ENCODE results near the gene ABCA10. TPM values are rescaled to one million over a fixed set of nuclear protein-coding genes. Genes with fewer than 3 reads are reported as not detected.
A peak's percentile ranks its signal among the peaks of the same experiment; 100 is the strongest.

Gene ABCA10
- total and polyA plus RNA-seq, 2 of the 13 experiments (the other 11 are each of a cell fraction or from before 2014, with no cell fraction given), result 0.02 to 0.08 TPM

DNA sequence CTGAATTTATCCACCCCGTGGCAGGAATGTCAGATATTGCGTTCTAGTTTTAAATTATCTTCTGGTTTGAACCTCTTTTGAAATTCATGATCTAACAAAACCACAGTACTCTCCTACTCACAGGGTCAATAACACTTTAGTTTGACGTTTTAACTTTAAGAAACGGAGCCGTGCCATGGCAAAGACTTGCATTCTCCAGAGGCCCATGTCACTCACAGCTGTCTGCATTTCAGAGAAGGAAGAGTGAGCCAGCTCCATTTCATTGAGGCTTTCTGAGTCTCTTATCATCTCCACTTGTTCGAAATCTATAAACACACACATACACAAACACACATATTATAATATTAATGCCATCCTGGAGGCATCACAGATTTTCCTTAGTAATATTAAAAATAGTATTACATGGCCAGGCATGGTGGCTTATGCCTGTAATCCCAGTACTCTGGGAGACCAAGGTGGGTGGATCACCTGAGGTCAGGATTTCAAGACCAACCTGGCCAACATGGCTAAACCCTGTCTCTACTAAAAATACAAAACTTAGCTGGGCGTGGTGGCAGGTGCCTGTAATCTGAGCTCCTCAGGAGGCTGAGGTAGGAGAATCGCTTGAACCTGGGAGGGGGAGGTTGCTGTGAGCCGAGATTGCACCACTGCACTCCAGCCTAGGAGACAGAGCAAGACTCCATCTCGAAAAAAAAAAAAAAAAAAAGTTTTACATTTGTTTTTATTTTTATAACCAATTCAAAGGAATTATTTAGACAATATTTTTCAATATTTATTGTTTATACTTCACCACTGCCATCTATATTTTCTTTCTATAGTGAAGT is 122.5 kb downstream of the ABCA10 start (continued):
- TF ChIP-seq MXD4 (CRISPR knock-in tag; IDR thresholded peaks at IDR 0.05), result no peak

DNA sequence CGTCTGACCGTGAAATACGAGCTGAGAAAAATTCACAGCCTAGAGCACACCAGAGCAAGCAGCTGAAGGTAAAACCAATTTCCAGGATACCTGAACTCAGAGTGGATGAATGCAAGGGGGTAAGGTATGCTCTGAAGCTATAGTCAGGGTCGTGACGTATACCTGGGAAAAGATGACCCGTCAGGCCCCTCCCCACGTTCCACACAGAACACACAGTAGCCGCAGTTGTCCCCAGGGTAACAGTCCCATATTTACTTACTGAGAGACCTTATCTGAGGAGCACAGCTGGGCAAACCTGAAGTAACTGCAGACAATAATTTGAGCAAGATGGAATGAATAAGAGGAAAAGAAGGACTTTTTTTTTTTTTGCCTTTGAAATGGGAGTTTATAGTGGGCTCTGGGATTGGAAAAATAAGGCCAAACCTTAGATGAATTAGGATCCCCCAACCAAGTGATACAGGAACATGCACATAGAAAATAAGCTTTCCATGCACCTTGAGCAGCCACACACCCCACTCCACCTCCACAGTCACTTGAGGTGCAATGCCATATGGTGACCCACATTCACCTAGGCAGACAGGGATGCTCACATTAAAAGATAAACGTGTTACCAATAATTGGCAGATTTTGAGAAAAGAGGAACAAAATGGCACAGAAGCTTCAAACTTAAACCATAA is 124.9 kb downstream of the ABCA10 start:
- H3K27ac ChIP-seq (ENCODE audit: extremely low read length, insufficient read depth, low read length), result no peak overlapping the region
- BruUV-seq (replicated peaks), result no TSS peak

More for the DNA sequence above, 124.9 kb downstream of the ABCA10 start:
- CTCF ChIA-PET (ENCODE audit: low intra/inter-chr PET ratio, low total read pairs), result no interaction called here
- Histone ChIP-seq H3K27me3 (ENCODE audit: control insufficient read depth in 1 of 2, insufficient read depth in 2 of 2, low read length in 2 of 2) (no peaks in the 10 kb centered on the region), H3K36me3 (replicated peaks in 1 of 2; ENCODE audit: control insufficient read depth in 1 of 2, insufficient read depth in 2 of 2, low read length in 2 of 2) (no peaks in the 10 kb centered on the region), H3K4me3 (replicated peaks in 1 of 3; ENCODE audit: insufficient read depth in 1 of 3, low read depth in 2 of 3, low read length in 3 of 3) (no peak overlapping the region), H2AFZ (ENCODE audit: low read length) (no peak overlapping the region), H3K9me3 (ENCODE audit: low read length) (no peaks in the 10 kb centered on the region), H3K9ac (ENCODE audit: insufficient read depth, low read depth, low read length) (no peak overlapping the region), H3K79me2 (ENCODE audit: insufficient read depth, low read length) (no peaks in the 10 kb centered on the region), H4K20me1 (ENCODE audit: insufficient read depth, low read length) (no peaks in the 10 kb centered on the region), H3K4me2 (ENCODE audit: low read depth, low read length) (peak overlapping the region; percentile 42), H3K4me1 (ENCODE audit: insufficient read depth, low read length) (peaks cover 10% of the 10 kb centered on the region)
- no peak for TF ChIP-seq HNRNPLL (IDR thresholded peaks at IDR 0.05; ENCODE audit: low read depth, low read length, poor library complexity, severe bottlenecking)
- TF ChIP-seq CREB1 (IDR thresholded peaks at IDR 0.05), result peak; percentile 73
- TF ChIP-seq CREB1 (CRISPR knock-in tag; IDR thresholded peaks at IDR 0.05), result no peak
- peak; percentile 43; the same call in 1 of the 2 replicates for TF ChIP-seq ZMYM4 (CRISPR knock-in tag; IDR thresholded peaks at IDR 0.05)
- peak; percentile 93 for TF ChIP-seq ZNF317 (CRISPR knock-in tag; IDR thresholded peaks at IDR 0.05)
- 0 out of 2 replicates have a peak, but pooled peaks have one; percentile 13 for TF ChIP-seq SALL1 (CRISPR knock-in tag; IDR thresholded peaks at IDR 0.05)
- no peak for TF ChIP-seq FOXA1 (IDR thresholded peaks at IDR 0.05)
- peak; percentile 70 for TF ChIP-seq FOXA1 (CRISPR knock-in tag; IDR thresholded peaks at IDR 0.05)
- peak; percentile 69; the same call in 1 of the 2 replicates for TF ChIP-seq FOXA3 (CRISPR knock-in tag; IDR thresholded peaks at IDR 0.05)
- TF ChIP-seq ZBTB7B (CRISPR knock-in tag; IDR thresholded peaks at IDR 0.05), result no peak
- TF ChIP-seq, protein P1, sequence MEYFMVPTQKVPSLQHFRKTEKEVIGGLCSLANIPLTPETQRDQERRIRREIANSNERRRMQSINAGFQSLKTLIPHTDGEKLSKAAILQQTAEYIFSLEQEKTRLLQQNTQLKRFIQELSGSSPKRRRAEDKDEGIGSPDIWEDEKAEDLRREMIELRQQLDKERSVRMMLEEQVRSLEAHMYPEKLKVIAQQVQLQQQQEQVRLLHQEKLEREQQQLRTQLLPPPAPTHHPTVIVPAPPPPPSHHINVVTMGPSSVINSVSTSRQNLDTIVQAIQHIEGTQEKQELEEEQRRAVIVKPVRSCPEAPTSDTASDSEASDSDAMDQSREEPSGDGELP (IDR thresholded peaks at IDR 0.05; ENCODE audit: borderline replicate concordance, low read depth), result peak; percentile 82
- no peak for TF ChIP-seq RFX5 (IDR thresholded peaks at IDR 0.05; ENCODE audit: low read depth, low read length)
- no peak for TF ChIP-seq MTA1 (CRISPR knock-in tag; IDR thresholded peaks at IDR 0.05; ENCODE audit: borderline replicate concordance)
- no peak for FAIRE-seq
- intact Hi-C loops (cut with micrococcal nuclease; ENCODE audit: unreplicated experiment), result no loop called here
- WGBS (ENCODE audit: low lambda C conversion rate), result 17% methylated on average over 9 of the region's 9 CpGs
- POLR2A ChIA-PET, result no interaction called here
- in situ Hi-C loops (cut with HindIII; ENCODE audit: extremely low pct_ligation_motif_present, low pct_unique_long_range_greater_than_20kb), result no loop called here
- peak; percentile 70 for ATAC-seq
- peak; percentile 47 for DNase-seq (ENCODE audit: low spot score)
